ENCODE results near the gene TNNC1.
A peak's percentile ranks its signal among the peaks of the same experiment; 100 is the strongest.

The TNNC1 gene

DNA sequence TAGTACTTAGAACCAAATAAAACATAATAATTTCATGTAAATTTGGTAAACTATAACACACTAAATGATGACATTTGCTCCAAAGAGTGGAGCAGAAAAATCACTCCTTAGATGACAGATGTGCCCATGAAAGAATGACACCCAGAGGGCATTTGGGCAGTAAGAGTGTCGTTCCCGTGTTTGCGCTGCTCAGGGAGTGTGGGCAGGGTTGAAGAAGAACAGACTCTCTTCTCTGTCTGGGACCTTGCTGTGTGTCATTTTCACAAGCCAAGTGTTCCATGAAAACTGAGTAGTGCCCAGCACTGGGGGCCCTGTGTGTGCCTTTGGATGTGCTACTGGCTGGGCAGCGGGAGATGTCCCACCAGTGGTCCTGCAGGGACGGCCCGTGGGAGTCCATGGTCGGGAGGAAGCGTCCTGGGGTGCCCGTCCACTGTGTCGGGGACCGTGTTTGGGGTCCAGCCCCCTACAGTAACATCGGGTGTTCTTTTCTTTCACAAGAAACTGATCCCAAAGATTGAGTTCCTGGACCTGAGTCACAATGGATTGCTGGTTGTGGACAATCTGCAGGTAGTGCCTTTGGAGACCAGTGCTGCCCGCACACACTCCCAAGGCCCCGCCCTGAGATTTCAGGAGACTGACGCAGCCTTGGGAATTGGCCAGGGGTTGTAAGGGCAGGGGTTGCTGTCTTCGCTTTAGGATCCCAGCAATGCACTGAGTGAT lies 23.4 kb upstream of the TNNC1 start:
- DNase-seq (ENCODE audit: low read depth), result no peak
- H3K4me3 ChIP-seq (replicated peaks; ENCODE audit: low read depth, low read length), result no peak overlapping the region
- TF ChIP-seq, protein P1, sequence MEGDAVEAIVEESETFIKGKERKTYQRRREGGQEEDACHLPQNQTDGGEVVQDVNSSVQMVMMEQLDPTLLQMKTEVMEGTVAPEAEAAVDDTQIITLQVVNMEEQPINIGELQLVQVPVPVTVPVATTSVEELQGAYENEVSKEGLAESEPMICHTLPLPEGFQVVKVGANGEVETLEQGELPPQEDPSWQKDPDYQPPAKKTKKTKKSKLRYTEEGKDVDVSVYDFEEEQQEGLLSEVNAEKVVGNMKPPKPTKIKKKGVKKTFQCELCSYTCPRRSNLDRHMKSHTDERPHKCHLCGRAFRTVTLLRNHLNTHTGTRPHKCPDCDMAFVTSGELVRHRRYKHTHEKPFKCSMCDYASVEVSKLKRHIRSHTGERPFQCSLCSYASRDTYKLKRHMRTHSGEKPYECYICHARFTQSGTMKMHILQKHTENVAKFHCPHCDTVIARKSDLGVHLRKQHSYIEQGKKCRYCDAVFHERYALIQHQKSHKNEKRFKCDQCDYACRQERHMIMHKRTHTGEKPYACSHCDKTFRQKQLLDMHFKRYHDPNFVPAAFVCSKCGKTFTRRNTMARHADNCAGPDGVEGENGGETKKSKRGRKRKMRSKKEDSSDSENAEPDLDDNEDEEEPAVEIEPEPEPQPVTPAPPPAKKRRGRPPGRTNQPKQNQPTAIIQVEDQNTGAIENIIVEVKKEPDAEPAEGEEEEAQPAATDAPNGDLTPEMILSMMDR (IDR thresholded peaks at IDR 0.05; ENCODE audit: low read length, missing control alignments), result no peak

DNA sequence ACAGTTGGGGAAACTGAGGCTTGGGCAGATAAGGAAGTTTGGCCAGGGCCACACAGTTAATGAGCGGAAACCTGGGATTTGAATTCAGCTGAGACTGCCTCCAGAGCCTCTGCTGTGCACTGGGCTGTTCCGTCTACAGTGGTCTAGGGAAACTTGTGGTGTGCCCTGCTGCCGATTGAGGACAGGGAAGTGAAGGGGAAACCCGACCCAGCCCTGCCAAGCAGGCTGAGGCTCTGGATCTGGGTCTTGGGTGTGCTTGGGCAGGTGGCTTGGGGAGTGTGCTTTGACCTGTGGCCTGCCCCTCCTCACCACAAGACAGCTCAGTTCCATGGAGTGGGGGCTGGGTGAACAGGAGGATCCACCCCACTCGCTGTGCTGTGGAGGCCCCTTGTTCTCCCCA lies 19.2 kb upstream of the TNNC1 start:
- DNase-seq (ENCODE audit: low read depth), result no peak

DNA sequence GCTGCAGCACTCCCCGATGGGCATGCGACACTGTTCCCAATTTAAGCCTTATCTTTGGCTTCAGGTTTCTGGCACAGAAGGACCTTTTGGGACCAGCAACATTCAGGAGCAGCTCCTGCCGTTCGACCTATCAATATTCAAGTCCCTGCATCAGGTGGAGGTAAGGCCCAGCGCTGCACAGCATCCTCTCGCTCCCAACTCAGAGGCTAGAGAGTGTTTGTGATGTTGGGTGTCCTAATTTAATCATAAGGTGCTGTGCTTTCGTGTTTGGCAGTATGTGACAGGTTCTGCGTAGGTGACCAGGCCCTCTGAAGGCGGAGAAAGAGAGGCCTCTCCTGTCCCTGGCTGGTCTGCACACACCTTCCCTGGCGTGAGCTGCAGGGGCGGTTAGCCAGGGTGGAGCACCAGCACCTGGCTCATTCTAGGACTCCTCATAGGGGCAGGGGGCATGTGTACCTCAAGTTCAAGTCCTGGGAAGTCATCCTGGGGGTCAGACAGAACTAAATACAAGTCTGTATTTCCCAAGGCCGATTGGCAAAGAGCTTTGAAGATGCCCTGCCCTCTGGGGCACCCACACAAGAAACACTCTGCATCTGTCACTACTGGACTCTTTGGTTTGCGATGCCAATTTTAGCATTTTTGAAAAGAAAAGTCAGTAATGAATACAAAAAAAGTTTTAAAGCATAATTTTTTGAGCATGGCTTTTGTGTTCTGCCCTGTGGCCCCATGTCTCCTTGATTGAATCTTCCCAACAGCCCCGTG lies 18.6 kb upstream of the TNNC1 start:
- no peak overlapping the region for H3K4me3 ChIP-seq (replicated peaks; ENCODE audit: low read depth, low read length)
- TF ChIP-seq, protein P1 (IDR thresholded peaks at IDR 0.05; ENCODE audit: low read length, missing control alignments), result no peak
- no peak for DNase-seq (ENCODE audit: low read depth)

More for the DNA sequence above, 19.2 kb upstream of the TNNC1 start:
- H3K4me3 ChIP-seq (replicated peaks; ENCODE audit: low read depth, low read length), result no peak overlapping the region
- TF ChIP-seq, protein P1 (IDR thresholded peaks at IDR 0.05; ENCODE audit: low read length, missing control alignments), result no peak

DNA sequence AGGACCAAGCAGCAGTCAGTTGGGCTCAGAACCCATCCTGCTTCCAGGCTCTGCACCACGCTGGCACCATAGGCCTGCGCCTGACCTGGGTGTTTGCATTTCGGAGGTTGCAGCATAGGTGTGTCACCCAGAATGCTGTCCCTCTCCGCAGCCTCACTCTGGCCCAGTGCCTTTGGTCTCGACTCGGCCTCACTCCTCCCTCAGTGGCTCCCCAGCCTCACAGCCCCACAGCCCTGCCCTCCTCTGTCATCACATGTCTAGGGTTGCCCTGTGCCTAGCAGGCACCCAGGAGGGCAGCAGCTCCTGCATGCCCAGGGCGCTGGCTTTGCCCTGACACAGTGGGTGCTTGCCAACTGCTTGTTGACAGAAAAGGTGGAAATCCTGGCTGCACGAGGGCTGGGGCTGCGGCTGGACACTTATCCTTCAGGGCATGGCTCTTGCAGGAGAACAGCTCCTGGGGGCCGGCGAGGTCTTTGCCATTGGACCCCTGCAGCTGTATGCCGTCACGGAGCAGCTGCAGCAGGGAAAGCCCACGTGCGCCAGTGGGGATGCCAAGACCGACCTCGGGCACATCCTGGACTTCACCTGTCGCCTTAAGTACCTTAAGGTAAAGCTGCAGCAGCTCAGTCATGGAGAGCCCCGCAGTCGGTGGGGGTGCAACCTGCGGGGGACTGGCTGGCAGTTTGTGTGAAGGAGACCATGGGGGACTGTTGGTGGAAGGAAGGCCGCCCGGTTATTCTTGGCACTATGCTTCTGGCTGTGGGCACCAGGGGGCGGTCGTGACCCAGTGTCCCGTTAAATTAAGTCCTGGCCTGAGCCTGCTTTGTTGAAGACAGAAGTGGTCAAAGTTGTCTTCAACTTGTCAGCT lies 17.8 kb upstream of the TNNC1 start:
- peak; percentile 66 for DNase-seq (ENCODE audit: low read depth)
- TF ChIP-seq, protein P1 (IDR thresholded peaks at IDR 0.05; ENCODE audit: low read length, missing control alignments), result peak; percentile 64
- H3K4me3 ChIP-seq (replicated peaks; ENCODE audit: low read depth, low read length), result no peak overlapping the region

DNA sequence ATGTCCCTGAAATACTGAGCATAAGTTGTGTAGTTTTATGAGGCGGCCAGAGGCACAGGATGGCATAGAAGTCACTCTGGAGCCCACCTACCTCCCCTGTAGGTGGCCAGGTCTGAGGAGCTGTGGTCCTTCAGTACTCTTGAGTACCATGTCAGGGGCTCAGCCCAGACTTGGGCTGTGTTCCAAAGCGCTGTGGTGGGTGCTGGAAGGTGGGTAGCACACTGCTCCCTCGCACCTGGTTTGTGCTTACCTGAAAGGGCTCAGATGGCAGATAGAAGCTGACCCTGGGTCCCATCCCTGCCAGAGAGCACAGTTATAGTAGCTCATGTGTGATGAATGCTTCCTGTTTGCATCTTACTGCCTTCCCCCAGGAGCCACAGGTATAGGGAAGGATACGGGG lies 17.1 kb upstream of the TNNC1 start:
- no peak overlapping the region for H3K4me3 ChIP-seq (replicated peaks; ENCODE audit: low read depth, low read length)
- TF ChIP-seq, protein P1 (IDR thresholded peaks at IDR 0.05; ENCODE audit: low read length, missing control alignments), result no peak
- DNase-seq (ENCODE audit: low read depth), result no peak

DNA sequence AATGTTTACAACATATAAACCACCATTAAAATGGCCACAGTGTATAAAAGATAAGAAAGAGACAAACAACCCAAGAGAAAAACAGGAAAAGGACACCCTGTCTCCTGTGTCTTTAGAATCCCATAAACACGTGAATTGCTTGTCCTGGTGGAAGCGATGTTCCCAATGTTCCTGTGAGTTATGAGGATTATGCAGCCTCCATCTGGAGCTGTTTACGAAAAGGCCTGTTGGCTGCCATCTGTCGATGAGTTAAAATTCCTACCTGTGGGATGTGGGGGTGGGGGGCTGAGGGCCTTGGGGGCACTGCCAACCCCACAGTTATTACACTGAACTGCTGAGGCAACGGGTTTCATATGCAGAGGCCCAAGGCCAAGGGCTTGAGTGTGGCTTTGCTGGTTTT lies 15.2 kb upstream of the TNNC1 start:
- no peak for DNase-seq (ENCODE audit: low read depth)
- TF ChIP-seq, protein P1 (IDR thresholded peaks at IDR 0.05; ENCODE audit: low read length, missing control alignments), result no peak
- H3K4me3 ChIP-seq (replicated peaks; ENCODE audit: low read depth, low read length), result no peak overlapping the region
